ENCODE data around the gene MYO15A. TPM values are rescaled to one million over a fixed set of nuclear protein-coding genes. Genes with fewer than 3 reads are reported as not detected.

The MYO15A gene
- polyA plus RNA-seq, 1 donor from 2014 or later = 0.48 TPM

GRCh38 chr17:18229254-18229653 is 120.7 kb downstream of the MYO15A start:
- Mint-ChIP-seq H3K36me3 (no peaks in the 10 kb centered on the region), H3K4me3 (no peak overlapping the region), H3K27me3 (no peaks in the 10 kb centered on the region), H3K4me1 (peaks cover 0 to 10% (median 10%) of the 10 kb centered on the region in 3 donors), H3K27ac (no peak overlapping the region), H3K9me3 (no peaks in the 10 kb centered on the region)

Other genes starting within 250 kb of the MYO15A start
- 3.7 TPM for gene TOM1L2, start 136.4 kb upstream of the MYO15A start, polyA plus RNA-seq
- gene DRC3, start 135.9 kb upstream of the MYO15A start, polyA plus RNA-seq = 0.90 TPM
- 41.5 TPM for gene ATPAF2, start 69.6 kb upstream of the MYO15A start, polyA plus RNA-seq
- 7.7 TPM for gene GID4, start 69.3 kb upstream of the MYO15A start, polyA plus RNA-seq
- gene DRG2, start 20.8 kb upstream of the MYO15A start, polyA plus RNA-seq = 47.8 TPM
- 144 TPM for gene ALKBH5, start 75.1 kb downstream of the MYO15A start, polyA plus RNA-seq
- gene LLGL1, start 116.9 kb downstream of the MYO15A start, polyA plus RNA-seq = 0.40 TPM
- 150 TPM for gene FLII, start 150.0 kb downstream of the MYO15A start, polyA plus RNA-seq
- 12.3 TPM for gene MIEF2, start 151.9 kb downstream of the MYO15A start, polyA plus RNA-seq
- gene TOP3A, start 206.2 kb downstream of the MYO15A start, polyA plus RNA-seq = 19.5 TPM
- gene SMCR8, start 206.5 kb downstream of the MYO15A start, polyA plus RNA-seq = 5.2 TPM